HG03175 (cell line): ENCODE results near the gene SPRED1.
A peak's percentile ranks its signal among the peaks of the same experiment; 100 is the strongest.

Experiments
- ATAC-seq: cut with Tn5 transposase; IDR thresholded peaks from one replicate; pipeline ENCODE4 v1.9.1; 2021; ENCODE audit warnings: mild to moderate bottlenecking, moderate library complexity; ENCODE audit not compliant: unreplicated experiment

Gene SPRED1

DNA sequence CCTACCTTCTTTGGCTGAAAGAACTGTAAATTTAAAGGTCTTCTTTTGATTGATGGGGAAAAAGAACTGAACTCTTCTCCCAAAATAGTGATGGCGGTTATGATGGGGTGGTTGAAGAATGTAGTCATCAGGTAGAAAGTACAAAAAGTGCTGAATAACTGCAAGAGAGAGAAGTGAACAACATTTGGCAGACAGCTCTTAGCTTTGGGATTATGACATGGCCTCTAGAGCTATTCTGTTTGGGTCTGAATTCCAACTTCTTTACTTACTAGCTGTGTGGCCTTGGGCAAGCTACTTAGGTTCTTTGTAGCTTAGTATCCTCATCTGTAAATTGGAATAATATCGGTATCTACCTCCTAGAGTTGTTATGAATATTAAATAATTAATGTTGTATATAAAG is 91.7 kb downstream of the SPRED1 start:
- no peak for ATAC-seq

DNA sequence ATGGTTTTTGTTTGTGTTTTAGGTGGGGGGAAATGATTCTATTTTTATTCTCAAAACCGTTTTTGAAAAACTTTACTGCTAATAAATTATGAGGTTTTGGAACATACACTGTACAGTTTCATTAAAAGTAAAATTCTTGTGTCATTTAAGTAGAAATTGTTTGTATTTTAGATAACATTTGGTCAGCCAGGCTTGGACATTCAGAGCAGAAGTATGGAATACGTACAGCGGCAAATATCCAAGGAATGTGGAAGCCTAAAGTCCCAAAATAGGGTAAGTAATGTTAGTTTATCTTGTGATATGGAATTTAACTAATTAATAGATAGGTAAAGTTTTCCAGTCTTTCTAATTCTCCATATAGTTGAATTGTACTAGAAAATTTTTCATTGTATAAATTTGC is 96.6 kb downstream of the SPRED1 start:
- no peak for ATAC-seq

- no peak for ATAC-seq
Measured at GRCh38 chr15:38351466-38351865, 98.8 kb downstream of the SPRED1 start.

DNA sequence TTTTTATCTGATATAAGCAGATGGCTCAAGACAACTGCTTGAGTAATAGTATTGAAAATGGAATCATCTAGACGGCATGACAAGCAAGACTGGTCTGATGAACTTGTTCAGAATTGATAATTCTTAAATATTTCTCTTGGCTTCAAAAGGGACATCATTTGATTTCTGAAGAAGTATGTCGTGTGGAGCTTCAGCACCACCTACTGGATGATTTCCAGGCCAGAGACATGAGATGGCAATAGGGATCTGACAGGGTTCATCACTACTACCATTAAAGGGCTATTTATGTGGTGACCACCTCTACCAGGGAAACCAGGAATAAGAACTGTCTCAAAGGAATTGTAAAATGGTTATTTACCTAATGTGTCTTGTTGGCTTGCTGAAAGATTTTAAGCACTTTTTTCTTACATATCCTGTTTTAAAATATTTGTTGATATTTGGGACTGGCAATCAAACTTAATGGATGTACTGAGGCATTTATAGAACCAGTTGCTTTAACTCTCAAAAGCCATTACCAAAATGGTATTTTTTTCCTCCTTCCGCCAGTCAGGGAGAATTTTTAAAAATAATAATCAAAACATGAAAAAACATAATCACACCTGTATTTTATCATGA is 101.8 kb downstream of the SPRED1 start:
- no peak for ATAC-seq

- ATAC-seq: no peak
Measured at GRCh38 chr15:38362355-38362754, 109.7 kb downstream of the SPRED1 start.

DNA sequence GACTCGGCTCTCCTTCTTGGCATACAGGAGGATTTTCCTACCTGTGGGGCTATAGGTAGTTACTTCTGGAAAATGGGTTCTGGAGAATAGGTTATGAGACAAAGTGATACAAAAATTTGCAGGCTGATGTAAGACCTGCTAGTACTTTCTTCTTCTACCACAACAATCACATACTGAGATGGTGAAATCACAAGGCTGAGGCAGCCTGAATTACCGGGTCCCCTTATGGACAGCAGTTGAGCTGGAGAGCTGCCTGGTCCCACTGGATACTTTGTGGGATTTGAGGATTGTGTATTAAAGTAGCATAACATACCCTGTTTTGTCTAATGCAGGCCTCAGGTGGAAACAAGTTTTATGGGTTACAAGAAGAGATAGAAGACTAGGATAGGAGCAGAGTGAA is 114.8 kb downstream of the SPRED1 start:
- ATAC-seq: no peak

DNA sequence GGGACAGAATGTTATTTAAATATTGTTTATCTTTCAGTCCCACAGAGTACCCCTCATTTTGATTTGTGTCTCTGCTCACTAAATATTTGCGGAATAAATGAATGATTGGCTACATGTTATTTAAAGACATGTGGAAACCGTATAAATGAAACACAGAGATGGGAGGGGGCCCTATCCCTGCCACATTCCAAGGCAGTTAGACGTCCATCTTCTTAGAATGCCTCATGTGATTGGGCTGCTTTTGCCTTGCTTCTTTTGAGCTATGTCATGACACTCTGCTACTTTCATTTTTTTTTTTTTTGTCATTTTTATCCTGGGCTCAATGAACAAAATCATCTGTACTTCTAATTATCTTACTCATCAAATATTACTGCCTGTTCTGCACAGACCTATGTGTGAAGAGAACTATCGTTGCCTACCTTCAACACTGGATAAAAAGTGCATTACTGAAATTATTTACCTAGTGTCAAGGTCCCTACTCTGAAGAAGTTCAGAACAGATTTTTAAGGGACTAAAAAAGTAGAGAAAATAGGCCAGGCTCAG is 117.4 kb downstream of the SPRED1 start:
- no peak for ATAC-seq

GRCh38 chr15:38373016-38373415 is 120.4 kb downstream of the SPRED1 start:
- no peak for ATAC-seq

- ATAC-seq: no peak
Measured at GRCh38 chr15:38374029-38374428, 121.4 kb downstream of the SPRED1 start.

GRCh38 chr15:38374556-38374955 is 121.9 kb downstream of the SPRED1 start:
- no peak for ATAC-seq

DNA sequence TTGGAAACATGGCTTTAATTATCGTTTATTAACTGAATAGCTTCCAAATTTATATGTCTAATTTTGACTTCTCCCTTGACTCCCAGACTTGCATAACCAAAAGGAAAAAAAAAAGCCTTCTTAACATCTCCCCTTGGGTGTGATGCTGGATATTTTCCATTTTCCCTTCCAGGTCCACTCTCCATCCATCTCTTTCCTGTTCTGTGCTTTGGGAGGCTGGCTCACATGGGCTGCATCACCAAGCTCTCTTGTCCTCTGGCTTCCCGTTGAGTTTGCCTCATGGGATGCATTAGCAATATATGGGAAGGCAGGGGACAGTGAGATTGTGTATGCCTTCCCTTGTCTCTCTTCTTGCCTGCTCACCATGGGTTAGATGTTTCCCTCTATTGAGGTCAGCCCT is 123.4 kb downstream of the SPRED1 start:
- no peak for ATAC-seq

- no peak for ATAC-seq
Measured at GRCh38 chr15:38377636-38378035, 125.0 kb downstream of the SPRED1 start.

DNA sequence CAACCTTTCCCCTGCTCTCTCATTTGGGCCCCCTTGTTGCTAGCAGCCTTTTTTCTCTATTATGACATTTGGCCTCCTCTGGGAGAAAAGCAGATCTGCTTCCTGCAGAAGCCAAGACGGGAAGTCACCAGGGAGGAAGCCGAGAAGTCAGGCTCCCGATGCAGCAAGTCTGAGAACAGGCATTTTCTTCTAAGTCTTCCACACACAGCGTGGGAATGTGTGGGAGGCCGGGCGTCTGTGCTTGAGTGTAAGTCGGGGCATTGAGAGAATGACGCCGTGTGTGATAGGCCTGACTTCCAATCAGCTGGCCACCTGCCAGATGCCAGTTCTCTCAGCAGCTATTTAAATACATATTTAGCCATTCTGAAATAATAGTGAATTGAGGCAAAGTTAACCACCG is 125.5 kb downstream of the SPRED1 start:
- no peak for ATAC-seq

DNA sequence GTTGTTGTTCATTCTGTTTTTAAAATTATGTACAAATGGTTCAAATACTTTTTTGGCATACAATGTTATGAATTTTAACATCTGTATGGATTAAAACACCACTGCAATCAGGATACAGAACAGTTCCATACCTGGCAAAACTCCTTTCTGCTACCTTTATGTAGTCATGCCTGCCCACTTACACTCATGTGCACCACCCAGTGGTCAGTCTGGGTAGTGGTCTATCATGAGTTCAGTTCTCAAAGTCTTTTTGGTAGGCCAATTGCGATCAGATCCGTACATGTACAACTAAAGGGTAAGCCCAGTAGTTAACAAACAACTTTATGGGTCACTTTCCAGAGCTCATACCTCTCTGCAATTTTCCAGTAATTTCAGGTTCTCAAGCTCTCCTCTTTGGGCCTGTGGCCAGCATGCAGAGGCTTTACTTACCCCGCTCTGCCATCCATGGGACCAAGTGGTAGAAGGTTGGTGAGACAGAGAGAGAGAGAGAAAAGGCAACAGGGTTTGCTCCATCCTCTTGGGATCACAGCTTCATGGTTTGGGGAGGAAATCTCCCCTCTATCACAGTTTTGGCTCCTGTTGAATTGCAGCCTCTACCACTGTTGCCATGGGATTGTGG is 137.4 kb downstream of the SPRED1 start:
- ATAC-seq: peak; percentile 84

GRCh38 chr15:38391191-38391590 is 138.6 kb downstream of the SPRED1 start:
- ATAC-seq: no peak

DNA sequence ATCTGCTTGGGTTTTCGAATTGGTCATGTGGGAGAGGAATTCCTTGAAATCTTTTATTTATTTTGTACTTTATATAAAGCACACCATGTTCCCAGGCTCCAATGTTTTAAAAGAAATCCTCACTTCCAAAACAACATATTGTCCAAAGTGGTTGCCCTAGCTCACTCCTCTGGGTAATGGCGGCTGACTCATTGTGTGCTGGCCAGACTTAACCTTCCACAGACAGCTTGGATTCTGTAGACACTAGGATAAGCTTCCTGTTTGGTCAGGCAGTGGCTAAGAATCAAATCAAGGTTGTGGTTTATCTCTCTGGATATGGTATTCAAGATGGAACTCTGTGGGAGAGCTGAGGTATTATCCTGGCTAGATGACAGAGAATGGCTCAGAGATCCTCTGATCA is 145.5 kb downstream of the SPRED1 start:
- no peak for ATAC-seq

DNA sequence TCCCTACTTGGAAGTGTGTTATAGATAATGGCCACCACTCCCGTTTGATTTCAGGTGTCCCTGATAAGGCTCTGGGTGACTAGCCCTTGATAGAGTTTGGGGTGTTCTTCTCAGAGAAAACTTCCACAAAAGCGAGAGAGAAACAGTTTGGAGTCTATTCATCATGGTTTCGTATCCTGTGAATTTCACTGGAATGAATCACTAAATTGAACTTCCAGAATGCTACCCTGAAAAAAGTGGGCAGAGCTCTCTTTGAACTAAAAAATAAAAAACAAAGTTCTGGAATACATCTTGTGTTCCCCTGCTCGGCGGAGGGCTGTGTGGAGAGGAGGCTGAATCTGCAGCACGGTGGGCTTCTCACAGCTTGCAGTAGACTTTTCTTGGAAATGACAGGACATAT is 148.5 kb downstream of the SPRED1 start:
- no peak for ATAC-seq

DNA sequence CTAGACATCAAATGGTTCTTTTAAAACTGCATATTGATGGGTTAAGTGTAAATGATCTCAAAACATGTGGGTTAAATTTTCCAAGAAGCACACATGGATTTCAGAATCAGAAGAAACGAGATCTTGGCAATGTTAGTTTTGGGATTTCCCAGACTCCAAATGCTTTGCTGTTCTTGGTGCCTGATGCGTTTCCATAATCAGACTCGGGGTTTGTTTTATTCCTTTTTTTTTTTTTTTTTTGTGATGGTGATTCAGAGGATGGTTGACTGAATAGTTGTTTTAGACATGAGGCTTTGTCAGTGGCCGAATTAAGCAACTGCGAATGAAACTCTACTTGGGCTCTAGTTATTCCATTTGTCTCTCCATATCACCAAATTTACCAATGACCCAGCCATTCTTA is 149.1 kb downstream of the SPRED1 start:
- no peak for ATAC-seq

DNA sequence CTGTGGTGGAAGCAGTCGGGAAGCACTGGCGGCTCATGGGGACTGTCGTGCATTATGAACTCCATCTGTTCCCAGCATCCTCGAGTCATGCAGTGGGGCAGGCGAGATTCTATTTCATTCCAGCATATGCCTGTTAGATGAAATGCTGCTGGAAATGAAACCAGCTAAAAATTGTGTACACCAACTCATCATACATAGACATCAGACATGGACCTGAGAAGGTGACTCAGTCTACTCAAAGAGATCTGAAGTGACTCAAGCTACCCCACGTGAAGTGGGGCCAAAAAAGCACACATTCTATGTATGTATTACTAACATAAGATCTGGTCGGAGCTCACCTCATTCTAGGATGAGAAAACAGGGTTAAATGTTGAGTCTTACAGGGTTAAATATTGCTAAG is 153.8 kb downstream of the SPRED1 start:
- ATAC-seq: no peak
